MV-4-11 (cell line): ENCODE measurements around the gene ZNRF1.

Experiments
- DNase-seq: peaks from one replicate; lab custom pipeline; 2025; lab: John Stamatoyannopoulos, UW

The ZNRF1 gene

GRCh38 chr16:75099075-75099667 is 100.3 kb downstream of the ZNRF1 start:
- no peak for DNase-seq

DNA sequence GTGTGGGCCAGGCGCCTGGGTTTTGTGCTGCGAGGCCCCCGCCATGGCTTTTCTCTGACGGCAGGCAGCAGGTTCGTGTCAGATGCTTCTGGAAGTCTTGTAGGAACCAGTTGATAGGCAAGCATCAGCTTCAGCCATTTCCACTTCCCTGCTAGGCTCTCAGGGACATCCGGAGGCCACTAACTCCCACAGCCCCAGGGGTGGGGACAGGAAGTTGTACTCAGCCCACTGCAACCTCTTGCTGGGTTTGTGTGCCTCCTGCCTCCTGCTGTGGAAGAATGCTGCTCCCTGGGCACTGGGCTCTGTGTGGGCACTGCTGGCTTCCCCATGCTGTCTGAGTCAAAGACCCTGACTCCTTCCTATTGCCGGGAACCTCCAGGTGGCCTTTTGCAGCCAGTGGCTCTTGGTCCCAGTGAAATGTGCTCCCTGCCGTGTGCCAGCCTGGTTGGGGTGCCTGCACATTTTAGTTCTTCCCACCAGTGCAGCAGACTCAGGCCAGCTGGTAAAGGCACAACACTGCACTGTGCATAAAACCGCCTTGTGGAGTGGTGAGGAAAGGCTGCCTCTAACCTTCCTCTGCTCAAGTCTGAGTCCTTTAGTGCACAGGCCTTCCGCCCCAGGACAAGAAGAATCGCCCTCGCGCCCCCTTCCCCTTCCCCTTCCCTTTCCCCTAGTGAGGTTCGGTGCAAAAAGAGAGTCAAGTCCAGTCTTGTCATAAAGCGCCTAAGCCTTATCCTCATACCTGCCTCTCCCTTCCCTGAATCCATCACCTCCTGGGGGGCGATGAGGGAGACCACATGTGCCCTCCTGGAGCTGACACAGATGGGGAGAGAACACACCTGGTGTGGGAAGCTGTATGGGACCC is 101.1 kb downstream of the ZNRF1 start:
- DNase-seq: peak; percentile 83

DNA sequence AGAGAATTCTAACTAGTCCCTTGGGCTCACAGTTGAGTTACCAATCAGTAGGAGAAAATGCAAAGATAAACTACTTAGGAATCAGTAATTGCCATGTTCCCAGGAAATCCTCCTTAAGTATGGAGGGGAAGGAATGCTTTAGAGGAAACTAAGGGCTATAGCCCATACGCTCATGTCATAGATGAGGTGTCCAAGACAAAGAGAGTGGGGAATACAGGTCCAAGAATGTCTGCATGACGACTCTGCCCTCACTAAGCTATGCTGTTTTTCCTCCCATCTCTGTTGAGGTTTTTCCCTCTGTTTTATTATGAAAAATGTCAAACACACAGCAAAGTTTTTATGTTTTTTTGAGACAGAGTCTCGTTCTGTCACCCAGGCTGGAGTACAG is 101.8 kb downstream of the ZNRF1 start:
- DNase-seq: no peak

GRCh38 chr16:75101635-75102034 is 102.8 kb downstream of the ZNRF1 start:
- no peak for DNase-seq

DNA sequence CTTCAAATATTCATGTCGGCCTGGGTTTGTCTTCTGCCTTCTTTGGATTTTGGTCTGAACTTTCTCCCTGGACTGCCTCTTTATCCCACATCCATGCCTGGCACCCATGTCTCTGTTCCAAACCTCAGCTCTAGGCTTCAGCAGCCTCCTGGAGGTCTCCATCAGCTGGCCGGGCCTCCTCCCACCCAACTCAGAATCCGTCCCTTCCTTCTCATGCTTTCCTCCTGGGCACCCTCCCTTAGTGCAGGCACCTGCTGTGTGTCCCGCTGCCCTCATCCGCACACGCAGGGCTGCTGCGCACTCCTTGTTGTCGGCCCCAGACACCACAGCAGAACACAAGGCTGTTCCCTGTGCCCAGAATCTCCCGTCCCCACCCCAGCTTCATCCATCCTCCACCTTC is 103.8 kb downstream of the ZNRF1 start:
- no peak for DNase-seq

GRCh38 chr16:75103994-75104393 is 105.2 kb downstream of the ZNRF1 start:
- DNase-seq: no peak

GRCh38 chr16:75104836-75105235 is 106.0 kb downstream of the ZNRF1 start:
- no peak for DNase-seq

DNA sequence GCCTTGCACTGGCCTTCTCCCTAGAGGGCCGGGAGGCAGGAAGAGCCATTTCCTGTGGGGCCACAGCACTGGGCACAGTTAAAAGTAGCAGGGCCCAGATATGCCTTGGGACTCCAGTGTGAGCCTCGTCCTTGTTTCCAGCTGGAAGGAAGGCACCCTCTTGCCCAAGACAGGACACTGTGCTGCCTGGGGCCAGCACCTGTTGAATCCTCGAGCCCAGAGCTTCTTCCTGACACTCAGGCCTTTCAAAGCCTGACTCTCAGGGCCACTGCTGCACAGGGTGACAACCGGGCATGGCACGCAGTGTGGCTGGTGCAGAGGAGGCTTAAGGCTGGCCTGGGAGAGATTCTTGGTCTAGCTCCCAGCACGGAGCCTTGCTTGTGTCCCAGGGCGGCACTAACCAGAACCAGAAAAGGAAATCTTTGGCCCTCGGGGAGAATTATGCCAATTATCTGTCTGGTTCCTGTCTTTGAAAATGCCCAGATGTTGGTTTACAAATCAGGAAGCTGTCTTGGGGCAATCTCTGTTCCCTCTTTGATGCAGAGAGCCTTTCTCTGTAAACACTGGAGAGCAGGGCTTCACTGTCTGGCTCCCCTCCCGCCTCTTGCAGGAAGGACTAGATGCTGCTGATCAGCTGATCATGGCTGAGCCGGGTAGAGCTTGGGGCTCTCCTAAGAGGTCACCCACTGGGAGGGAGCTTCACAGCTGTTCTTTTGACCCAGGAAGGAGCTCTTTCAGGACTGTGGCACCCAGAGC is 106.7 kb downstream of the ZNRF1 start:
- peak; percentile 92 for DNase-seq

- DNase-seq: no peak
These were observed 107.8 kb downstream of the ZNRF1 start for GRCh38 chr16:75106351-75107274.

- no peak for DNase-seq
These were observed 108.7 kb downstream of the ZNRF1 start for GRCh38 chr16:75107505-75107904.

- DNase-seq: peak; percentile 73
These were observed 110.2 kb downstream of the ZNRF1 start for GRCh38 chr16:75108792-75109731.

DNA sequence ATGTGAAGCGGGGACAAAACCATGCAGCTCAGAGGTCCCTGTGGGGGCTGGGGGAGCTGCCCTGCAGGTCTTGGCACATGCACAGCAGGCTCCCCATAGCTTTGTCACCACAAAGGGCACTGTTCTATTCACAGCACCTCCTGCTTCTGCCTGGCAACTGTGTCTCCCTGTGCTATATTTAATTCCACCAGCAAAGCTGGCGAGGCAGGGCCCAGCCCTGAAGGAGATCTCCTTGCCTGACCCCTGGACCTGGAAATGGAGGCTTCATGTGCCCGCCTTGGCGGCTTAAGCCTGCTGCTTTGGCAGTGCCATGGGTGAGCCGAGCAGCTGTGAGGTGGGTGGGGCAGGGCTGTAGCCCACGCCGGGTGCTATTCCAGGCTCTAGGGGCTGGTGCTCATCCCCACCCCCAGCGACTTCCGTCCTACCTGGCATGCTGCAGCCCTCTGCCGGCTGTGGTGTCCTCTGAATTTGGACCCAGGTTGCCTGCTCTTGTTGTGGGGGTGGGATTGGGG is 111.0 kb downstream of the ZNRF1 start:
- peak; percentile 54 for DNase-seq

DNA sequence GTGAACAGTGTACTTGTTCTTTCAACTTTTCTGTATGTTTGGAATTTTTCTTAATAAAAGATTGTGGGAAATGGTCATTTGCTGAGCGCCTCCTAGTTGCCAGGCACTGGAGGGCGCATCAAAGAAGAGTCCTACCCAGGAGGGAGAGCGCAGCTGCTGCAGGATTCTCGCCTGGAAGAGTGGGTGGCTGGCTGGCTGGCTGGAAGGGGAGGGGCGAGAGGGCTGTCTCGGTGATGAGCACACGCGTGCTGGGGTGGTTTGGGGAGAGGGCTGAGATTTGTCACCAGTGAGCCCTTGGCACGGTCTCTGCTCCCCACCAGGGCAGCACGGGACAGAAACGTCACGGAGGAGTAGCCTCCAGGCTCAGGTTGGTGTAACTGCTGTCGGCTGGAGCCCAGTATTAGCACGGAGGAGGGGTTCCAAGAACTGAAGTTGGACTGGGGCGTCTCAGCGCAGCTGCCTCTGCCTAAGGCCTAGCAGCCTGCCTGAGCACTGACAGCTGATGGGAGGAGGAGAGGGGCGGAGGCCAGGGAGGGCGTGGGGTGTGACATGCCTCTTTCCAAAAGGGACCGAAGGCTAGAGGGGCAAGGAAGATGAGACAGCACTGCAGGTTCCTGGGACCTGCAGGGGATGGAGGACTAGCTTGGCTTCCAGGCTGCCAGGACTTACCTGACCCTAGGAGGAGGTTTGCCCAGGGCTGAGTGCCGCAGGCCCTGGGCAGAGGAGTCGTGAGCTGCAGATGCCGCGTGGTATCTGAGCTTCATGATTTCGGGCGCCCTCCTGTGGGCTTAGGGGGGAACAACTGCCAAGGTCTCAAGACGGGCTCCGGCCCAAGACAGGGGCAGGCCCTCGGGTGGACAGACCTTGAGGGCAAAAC is 112.1 kb downstream of the ZNRF1 start:
- DNase-seq: peak; percentile 81

DNA sequence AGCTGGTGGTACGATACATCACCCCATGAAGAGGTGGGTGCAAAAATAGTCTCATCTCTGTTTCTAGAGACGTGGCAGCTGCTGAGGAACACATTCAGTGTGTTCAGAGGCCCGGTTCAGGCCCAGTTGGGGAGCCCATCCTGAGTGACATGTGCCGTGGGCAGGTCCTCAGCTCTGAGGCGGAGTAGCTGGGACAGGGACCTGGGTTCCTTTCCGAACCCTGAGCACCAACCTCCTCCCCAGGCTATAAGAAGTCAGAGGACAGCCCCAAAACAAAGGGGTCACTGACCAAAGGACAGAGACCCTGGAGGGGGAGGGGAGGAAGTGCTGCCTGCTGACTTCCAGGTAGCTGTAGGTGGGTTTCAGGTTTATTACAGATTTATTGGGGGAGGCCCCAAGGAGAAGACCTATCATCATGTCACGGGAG is 112.7 kb downstream of the ZNRF1 start:
- DNase-seq: no peak

GRCh38 chr16:75111961-75112733 is 113.3 kb downstream of the ZNRF1 start:
- DNase-seq: no peak

- DNase-seq: no peak
These were observed 114.1 kb downstream of the ZNRF1 start for GRCh38 chr16:75112734-75113491.

GRCh38 chr16:75113541-75114121 is 114.8 kb downstream of the ZNRF1 start:
- no peak for DNase-seq
